ENCODE data around the gene SLC16A2. TPM values are rescaled to one million over a fixed set of nuclear protein-coding genes. Genes with fewer than 3 reads are reported as not detected.
"Not testable (repeated sequence)": the region's sequence is repeated elsewhere in the genome, so short reads cannot be mapped to it uniquely, and the experiment has no call there.

The SLC16A2 gene
- total RNA-seq, 1 experiment from 2014 or later, result 13.5 TPM

- in situ Hi-C loops (cut with HindIII; ENCODE audit: low sequenced_read_pairs), result no loop called here
These were observed 72.5 kb downstream of the SLC16A2 start for GRCh38 chrX:74493806-74494205.

GRCh38 chrX:74498924-74499323, 77.6 kb downstream of the SLC16A2 start:
- in situ Hi-C loops (cut with HindIII; ENCODE audit: low sequenced_read_pairs), result no loop called here
- DNase-seq (ENCODE audit: low spot score), result no peak

More at GRCh38 chrX:74493806-74494205, 72.5 kb downstream of the SLC16A2 start:
- no peak for DNase-seq (ENCODE audit: low spot score)

GRCh38 chrX:74500067-74500466, 78.8 kb downstream of the SLC16A2 start:
- no peak for DNase-seq (ENCODE audit: low spot score)
- in situ Hi-C loops (cut with HindIII; ENCODE audit: low sequenced_read_pairs), result no loop called here

GRCh38 chrX:74500555-74500954, 79.3 kb downstream of the SLC16A2 start:
- no peak for DNase-seq (ENCODE audit: low spot score)
- in situ Hi-C loops (cut with HindIII; ENCODE audit: low sequenced_read_pairs), result no loop called here

- DNase-seq (ENCODE audit: low spot score), result no peak
- in situ Hi-C loops (cut with HindIII; ENCODE audit: low sequenced_read_pairs), result no loop called here
These were observed 84.1 kb downstream of the SLC16A2 start for GRCh38 chrX:74505437-74505836.

DNA sequence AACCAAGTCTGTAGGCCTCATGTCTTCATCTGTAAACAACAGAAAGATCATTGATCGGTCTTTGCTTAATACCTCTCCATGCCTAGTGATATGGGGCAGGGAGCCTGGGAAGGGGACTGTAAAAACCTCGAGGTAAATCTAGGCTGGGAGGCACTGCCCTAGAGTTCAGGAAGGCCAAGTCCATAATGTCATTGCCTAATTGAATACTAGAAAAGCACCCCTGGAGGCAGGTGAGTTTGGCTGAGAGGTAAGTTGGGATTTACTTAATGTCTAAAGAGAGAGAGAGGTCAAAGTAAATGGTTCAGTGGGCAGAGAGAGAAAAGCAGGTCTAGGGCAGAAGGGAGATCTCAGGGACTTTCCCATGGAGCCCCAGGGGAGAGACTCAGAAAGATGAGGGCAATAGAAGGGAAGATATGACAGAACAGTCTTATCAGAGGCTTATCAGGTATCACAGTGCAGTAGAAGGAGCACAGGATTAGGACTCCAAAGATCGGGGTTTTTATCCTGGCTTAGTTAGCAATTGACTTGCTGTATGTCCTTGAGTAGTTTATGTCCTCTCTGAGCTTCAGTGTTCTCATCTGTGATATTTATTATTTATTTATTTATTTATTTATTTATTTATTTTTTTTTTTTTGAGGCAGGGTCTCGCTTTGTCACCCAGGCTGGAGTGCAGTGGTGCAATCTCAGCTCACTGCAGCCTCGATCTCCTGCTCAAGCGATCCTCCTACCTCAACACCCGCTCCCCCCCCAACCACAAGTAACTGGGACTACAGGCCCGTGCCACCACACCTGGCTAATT, 85.2 kb downstream of the SLC16A2 start:
- no peak for DNase-seq (ENCODE audit: low spot score)
- in situ Hi-C loops (cut with HindIII; ENCODE audit: low sequenced_read_pairs), result no loop called here

DNA sequence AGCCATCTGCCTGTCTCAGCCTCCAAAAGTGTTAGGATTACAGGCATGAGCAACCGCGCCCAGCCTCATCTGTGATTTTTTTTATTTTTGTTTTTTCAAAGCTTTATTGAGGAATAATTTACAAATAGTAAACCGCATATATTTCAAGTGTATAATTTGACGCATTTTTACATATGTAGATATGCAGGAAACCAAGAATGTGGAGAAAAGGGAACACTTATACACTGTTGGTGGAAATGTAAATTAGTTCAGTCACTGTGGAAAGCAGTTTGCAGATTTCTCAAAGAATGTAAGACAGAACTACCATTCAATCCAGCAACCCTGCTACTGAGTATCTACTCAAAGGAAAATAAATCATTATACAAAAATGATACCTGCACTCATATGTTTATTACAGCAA, 85.9 kb downstream of the SLC16A2 start:
- in situ Hi-C loops (cut with HindIII; ENCODE audit: low sequenced_read_pairs), result no loop called here
- no peak for DNase-seq (ENCODE audit: low spot score)

GRCh38 chrX:74509989-74510388, 88.7 kb downstream of the SLC16A2 start:
- in situ Hi-C loops (cut with HindIII; ENCODE audit: low sequenced_read_pairs), result no loop called here

GRCh38 chrX:74510401-74510800, 89.1 kb downstream of the SLC16A2 start:
- in situ Hi-C loops (cut with HindIII; ENCODE audit: low sequenced_read_pairs), result no loop called here
- no peak for DNase-seq (ENCODE audit: low spot score)

More at GRCh38 chrX:74509989-74510388, 88.7 kb downstream of the SLC16A2 start:
- no peak for DNase-seq (ENCODE audit: low spot score)

GRCh38 chrX:74511704-74512103, 90.4 kb downstream of the SLC16A2 start:
- in situ Hi-C loops (cut with HindIII; ENCODE audit: low sequenced_read_pairs), result no loop called here
- no peak for DNase-seq (ENCODE audit: low spot score)

DNA sequence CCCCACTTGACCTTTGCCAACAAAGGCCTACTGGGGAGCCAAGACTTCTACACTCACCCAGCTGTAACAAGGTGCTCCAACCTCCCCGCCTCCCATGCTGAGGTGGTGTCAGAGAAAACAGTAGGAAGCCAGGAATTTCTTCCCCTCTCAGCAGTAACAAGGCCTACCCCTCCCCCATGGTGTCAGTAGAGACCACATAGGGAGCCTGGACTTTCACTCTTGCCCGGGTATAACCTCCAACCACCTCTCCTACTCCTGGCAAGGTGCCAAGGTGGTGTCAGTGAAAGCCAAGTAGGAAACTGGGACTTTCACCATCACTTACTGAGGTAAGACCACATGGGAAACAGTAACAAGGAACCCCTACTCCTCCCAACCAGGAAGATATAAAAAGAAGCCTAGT, 93.1 kb downstream of the SLC16A2 start:
- DNase-seq (ENCODE audit: low spot score), result no peak
- in situ Hi-C loops (cut with HindIII; ENCODE audit: low sequenced_read_pairs), result no loop called here

- in situ Hi-C loops (cut with HindIII; ENCODE audit: low sequenced_read_pairs), result no loop called here
- DNase-seq (ENCODE audit: low spot score), result no peak
These were observed 94.1 kb downstream of the SLC16A2 start for GRCh38 chrX:74515356-74515755.

DNA sequence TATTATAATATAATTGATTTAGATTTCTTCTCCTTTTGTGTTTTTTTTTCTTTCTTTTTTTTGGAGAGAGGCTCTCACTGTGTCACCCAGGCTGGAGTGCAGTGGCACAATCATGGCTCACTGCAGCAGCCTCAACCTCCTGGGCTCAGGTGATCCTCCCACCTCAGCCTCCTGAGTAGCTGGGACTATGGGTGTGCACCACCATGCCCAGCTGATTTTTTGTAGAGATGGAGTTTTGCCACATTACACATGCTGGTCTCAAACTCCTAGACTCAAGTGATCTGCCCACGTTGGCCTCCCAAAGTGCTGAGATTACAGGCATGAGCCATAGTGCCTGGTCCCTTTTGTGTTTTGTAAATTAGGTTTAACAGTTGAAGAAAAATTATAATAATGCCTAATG, 94.7 kb downstream of the SLC16A2 start:
- in situ Hi-C loops (cut with HindIII; ENCODE audit: low sequenced_read_pairs); DNase-seq (ENCODE audit: low spot score): not testable (repeated sequence)

DNA sequence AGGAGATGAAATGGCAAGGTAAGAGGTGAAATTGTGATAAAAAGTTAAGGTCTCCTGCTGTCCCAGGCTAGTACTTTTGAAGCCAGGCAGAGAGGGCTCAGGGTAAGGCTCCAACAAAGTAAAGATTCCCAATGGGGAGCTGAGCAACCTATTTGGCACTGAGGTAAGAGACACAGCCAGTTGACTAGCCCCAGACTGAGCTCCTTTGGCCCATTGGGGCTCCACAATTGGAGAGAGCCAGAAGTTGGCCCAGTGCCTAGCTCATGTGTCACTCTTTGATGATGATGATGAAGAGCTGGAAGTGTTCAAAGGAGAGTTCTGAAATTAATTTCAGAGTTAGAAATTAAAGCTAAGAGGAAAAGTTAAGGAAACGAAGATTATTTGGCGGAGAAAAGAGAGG, 98.6 kb downstream of the SLC16A2 start:
- in situ Hi-C loops (cut with HindIII; ENCODE audit: low sequenced_read_pairs), result no loop called here
- no peak for DNase-seq (ENCODE audit: low spot score)

GRCh38 chrX:74520291-74520690, 99.0 kb downstream of the SLC16A2 start:
- DNase-seq (ENCODE audit: low spot score), result no peak
- in situ Hi-C loops (cut with HindIII; ENCODE audit: low sequenced_read_pairs), result no loop called here

DNA sequence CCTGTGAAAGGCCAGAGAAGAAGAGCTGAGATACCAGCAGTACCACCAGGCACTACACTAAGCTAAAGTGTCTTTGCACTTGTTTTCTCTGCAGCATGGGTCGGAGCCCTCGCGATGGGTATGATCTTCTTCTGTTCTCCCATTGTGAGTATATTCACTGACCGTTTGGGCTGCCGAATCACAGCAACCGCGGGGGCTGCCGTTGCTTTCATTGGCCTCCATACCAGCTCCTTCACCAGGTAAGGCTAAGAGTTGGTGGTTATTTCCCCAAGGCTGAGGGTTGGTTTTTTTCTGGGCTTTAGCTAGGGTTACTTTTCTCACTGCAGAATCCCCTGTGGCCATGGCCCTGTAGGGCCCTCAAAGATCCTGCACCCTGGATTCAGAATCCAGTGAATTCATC, 99.6 kb downstream of the SLC16A2 start:
- in situ Hi-C loops (cut with HindIII; ENCODE audit: low sequenced_read_pairs), result no loop called here
- no peak for DNase-seq (ENCODE audit: low spot score)

DNA sequence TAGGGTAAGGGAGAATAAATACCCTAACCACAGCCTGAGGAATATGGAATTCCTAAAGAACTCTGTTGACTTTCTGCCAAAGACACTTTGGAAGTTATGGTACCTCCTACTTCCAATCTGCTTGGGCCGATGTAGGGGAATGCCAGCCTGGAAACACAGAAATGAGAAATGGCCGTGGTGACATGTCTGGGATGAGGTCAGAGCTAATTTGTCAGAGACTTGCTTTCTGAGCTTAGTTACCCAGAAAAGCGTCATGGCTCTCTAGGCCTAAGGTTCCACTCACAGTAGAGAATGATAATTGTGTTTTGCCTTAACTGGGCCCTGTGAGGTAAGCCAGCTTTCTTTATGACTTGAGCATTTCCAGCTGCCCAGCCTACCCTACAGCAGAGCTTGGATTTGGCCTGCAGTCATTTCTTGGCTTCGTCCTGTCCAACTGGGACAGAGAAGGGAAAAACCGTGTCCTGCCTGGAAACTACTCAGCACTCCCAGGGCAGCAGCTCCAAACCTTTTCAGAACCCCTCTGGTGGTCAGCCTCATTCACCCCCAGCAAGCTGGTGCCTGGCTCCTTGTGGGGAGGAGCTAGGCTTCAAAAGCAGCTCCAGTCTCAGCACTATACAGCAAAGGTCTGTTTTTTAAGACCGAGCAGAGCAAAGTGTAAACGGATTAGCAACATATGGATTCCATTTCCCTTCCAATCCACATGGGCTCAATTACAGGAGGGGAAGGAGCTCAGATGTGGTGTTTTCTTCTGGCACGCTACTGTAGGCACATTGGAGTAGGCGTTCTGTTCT, 100.9 kb downstream of the SLC16A2 start:
- DNase-seq (ENCODE audit: low spot score), result no peak
- in situ Hi-C loops (cut with HindIII; ENCODE audit: low sequenced_read_pairs), result no loop called here

- in situ Hi-C loops (cut with HindIII; ENCODE audit: low sequenced_read_pairs), result no loop called here
- no peak for DNase-seq (ENCODE audit: low spot score)
These were observed 101.9 kb downstream of the SLC16A2 start for GRCh38 chrX:74523224-74523623.

- DNase-seq (ENCODE audit: low spot score), result no peak
These were observed 102.8 kb downstream of the SLC16A2 start for GRCh38 chrX:74523870-74524735.

GRCh38 chrX:74525116-74525515, 103.8 kb downstream of the SLC16A2 start:
- in situ Hi-C loops (cut with HindIII; ENCODE audit: low sequenced_read_pairs), result no loop called here
- no peak for DNase-seq (ENCODE audit: low spot score)

More at GRCh38 chrX:74523870-74524735, 102.8 kb downstream of the SLC16A2 start:
- in situ Hi-C loops (cut with HindIII; ENCODE audit: low sequenced_read_pairs), result no loop called here

All from G401 (cell line).